ENCODE data around the gene EI24.
A peak's percentile ranks its signal among the peaks of the same experiment; 100 is the strongest.

The EI24 gene

GRCh38 chr11:125583496-125583895 is 14.2 kb downstream of the EI24 start:
- DNase-seq = no peak

- DNase-seq = no peak
These were observed 16.2 kb downstream of the EI24 start for GRCh38 chr11:125585487-125585886.

- DNase-seq = no peak
These were observed 17.3 kb downstream of the EI24 start for GRCh38 chr11:125586623-125587022.

GRCh38 chr11:125587480-125587879 is 18.2 kb downstream of the EI24 start:
- DNase-seq = no peak

GRCh38 chr11:125588505-125588904 is 19.2 kb downstream of the EI24 start:
- no peak for DNase-seq

- peak; percentile 36 for DNase-seq
These were observed 22.5 kb downstream of the EI24 start for GRCh38 chr11:125591649-125592304.

- DNase-seq = peak; percentile 96
These were observed 23.2 kb downstream of the EI24 start, which contains the start of gene STT3A for GRCh38 chr11:125592305-125593113. TSS of gene STT3A (plus strand) at chr11:125592852. CDS start at chr11:125595916, 3,064 bp downstream.

- no peak for DNase-seq
These were observed 24.0 kb downstream of the EI24 start for GRCh38 chr11:125593114-125593820.

GRCh38 chr11:125594958-125595357 is 25.7 kb downstream of the EI24 start:
- DNase-seq = no peak

- DNase-seq = no peak
These were observed 31.4 kb downstream of the EI24 start for GRCh38 chr11:125600663-125601062.

GRCh38 chr11:125603207-125603606 is 33.9 kb downstream of the EI24 start:
- no peak for DNase-seq

GRCh38 chr11:125605417-125605816 is 36.1 kb downstream of the EI24 start:
- DNase-seq = no peak

GRCh38 chr11:125609545-125609944 is 40.3 kb downstream of the EI24 start:
- DNase-seq = no peak

- no peak for DNase-seq
These were observed 49.1 kb downstream of the EI24 start for GRCh38 chr11:125618383-125618782.

- no peak for DNase-seq
These were observed 52.7 kb downstream of the EI24 start for GRCh38 chr11:125621995-125622394.

GRCh38 chr11:125623064-125623463 is 53.8 kb downstream of the EI24 start:
- no peak for DNase-seq

GRCh38 chr11:125624756-125625213 is 55.5 kb downstream of the EI24 start, which contains the start of gene CHEK1:
TSS of gene CHEK1 (plus strand) at chr11:125625163. CDS start at chr11:125626769, 1,606 bp downstream.
- no peak for DNase-seq

GRCh38 chr11:125625225-125625629 is 56.0 kb downstream of the EI24 start:
- DNase-seq = no peak

GRCh38 chr11:125625630-125626287 is 56.5 kb downstream of the EI24 start:
- peak; percentile 84 for DNase-seq

- DNase-seq = no peak
These were observed 57.1 kb downstream of the EI24 start for GRCh38 chr11:125626288-125626950.

- no peak for DNase-seq
These were observed 58.1 kb downstream of the EI24 start for GRCh38 chr11:125627236-125627910.
